ENCODE results near the gene OMA1. TPM values are rescaled to one million over a fixed set of nuclear protein-coding genes. Genes with fewer than 3 reads are reported as not detected.
"Not testable (repeated sequence)": the region's sequence is repeated elsewhere in the genome, so short reads cannot be mapped to it uniquely, and the experiment has no call there.

OMA1 gene
- total and polyA plus RNA-seq, 2 donors (not counting 1 experiment from before 2014, with no cell fraction given): 14.6 to 47.1 TPM

DNA sequence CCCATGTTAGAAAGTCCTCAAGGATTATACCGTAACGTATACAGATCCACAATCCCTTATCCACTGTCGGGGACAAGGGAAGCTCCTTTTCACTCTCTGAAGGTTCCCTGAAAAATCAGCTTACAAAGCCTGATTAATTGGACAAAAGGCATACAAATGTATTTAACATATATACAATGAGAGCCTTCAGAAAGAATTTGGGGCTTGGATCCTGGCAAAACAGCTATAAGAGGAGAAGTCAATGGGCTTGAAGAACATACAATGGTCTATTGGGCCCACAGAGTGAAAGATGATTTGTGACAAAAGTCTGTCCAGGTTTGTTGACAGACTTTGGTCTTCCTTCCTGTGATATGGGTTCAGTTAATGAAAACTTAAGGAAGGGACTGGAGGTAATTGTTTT, 19.8 kb upstream of the OMA1 start:
- H3K4me1 ChIP-seq (ENCODE audit: control insufficient read depth, extremely low read depth, insufficient read depth, low read length): no peaks in the 10 kb centered on the region
- no peak for DNase-seq (ENCODE audit: low read depth in 2 of 2)
- no peaks in the 10 kb centered on the region for H3K9me3 ChIP-seq (ENCODE audit: control insufficient read depth, insufficient read depth, low read depth, low read length)
- no peaks in the 10 kb centered on the region for H3K79me2 ChIP-seq (ENCODE audit: control insufficient read depth, insufficient read depth, low read length)
- H4K20me1 ChIP-seq (ENCODE audit: control insufficient read depth, extremely low read depth, insufficient read depth, low read length): no peaks in the 10 kb centered on the region
- H3K27ac ChIP-seq (ENCODE audit: insufficient read depth, low read length): no peak overlapping the region
- H2AFZ ChIP-seq (ENCODE audit: low read length): no peak overlapping the region
- no peak overlapping the region for H3K4me3 ChIP-seq (replicated peaks in 1 of 4; ENCODE audit: control extremely low read depth in 1 of 4, insufficient read depth in 1 of 4, low read depth in 3 of 4, low read length in 4 of 4)
- H3K27me3 ChIP-seq (ENCODE audit: control insufficient read depth, insufficient read depth, low read length): no peaks in the 10 kb centered on the region
- H3K9ac ChIP-seq (ENCODE audit: insufficient read depth, low read length): no peak overlapping the region
- H3K36me3 ChIP-seq (ENCODE audit: control insufficient read depth, insufficient read depth, low read length): no peaks in the 10 kb centered on the region
- TF ChIP-seq EZH2 (IDR thresholded peaks at IDR 0.05; ENCODE audit: low read length, missing control alignments) (no peak), CTCF (conservative IDR thresholded peaks at IDR 0.05 in 1 of 2, IDR thresholded peaks at IDR 0.05 in 1 of 2; ENCODE audit: low read depth in 1 of 2, low read length in 2 of 2) (no peak)
- no peak overlapping the region for H3K4me2 ChIP-seq (ENCODE audit: extremely low read depth, insufficient read depth, low read length)

GRCh38 chr1:58563715-58564114, 17.2 kb upstream of the OMA1 start:
- H3K36me3 ChIP-seq (ENCODE audit: control insufficient read depth, insufficient read depth, low read length): not testable (repeated sequence)

GRCh38 chr1:58561633-58562032, 15.1 kb upstream of the OMA1 start:
- Histone ChIP-seq H2AFZ (ENCODE audit: low read length) (no peak overlapping the region), H3K79me2 (ENCODE audit: control insufficient read depth, insufficient read depth, low read length) (no peaks in the 10 kb centered on the region), H3K4me2 (ENCODE audit: extremely low read depth, insufficient read depth, low read length) (no peak overlapping the region), H3K4me1 (ENCODE audit: control insufficient read depth, extremely low read depth, insufficient read depth, low read length) (no peaks in the 10 kb centered on the region), H3K27ac (ENCODE audit: insufficient read depth, low read length) (no peak overlapping the region), H4K20me1 (ENCODE audit: control insufficient read depth, extremely low read depth, insufficient read depth, low read length) (no peaks in the 10 kb centered on the region), H3K9me3 (ENCODE audit: control insufficient read depth, insufficient read depth, low read depth, low read length) (no peaks in the 10 kb centered on the region), H3K36me3 (ENCODE audit: control insufficient read depth, insufficient read depth, low read length) (no peaks in the 10 kb centered on the region), H3K27me3 (ENCODE audit: control insufficient read depth, insufficient read depth, low read length) (peaks cover 2% of the 10 kb centered on the region), H3K4me3 (replicated peaks in 1 of 4; ENCODE audit: control extremely low read depth in 1 of 4, insufficient read depth in 1 of 4, low read depth in 3 of 4, low read length in 4 of 4) (no peak overlapping the region), H3K9ac (ENCODE audit: insufficient read depth, low read length) (no peak overlapping the region)
- TF ChIP-seq CTCF (conservative IDR thresholded peaks at IDR 0.05 in 1 of 2, IDR thresholded peaks at IDR 0.05 in 1 of 2; ENCODE audit: low read depth in 1 of 2, low read length in 2 of 2) (no peak), EZH2 (IDR thresholded peaks at IDR 0.05; ENCODE audit: low read length, missing control alignments) (no peak)
- no peak for DNase-seq (ENCODE audit: low read depth in 2 of 2)

More at GRCh38 chr1:58563715-58564114, 17.2 kb upstream of the OMA1 start:
- H3K4me1 ChIP-seq (ENCODE audit: control insufficient read depth, extremely low read depth, insufficient read depth, low read length); H3K27me3 ChIP-seq (ENCODE audit: control insufficient read depth, insufficient read depth, low read length); H4K20me1 ChIP-seq (ENCODE audit: control insufficient read depth, extremely low read depth, insufficient read depth, low read length); H3K9me3 ChIP-seq (ENCODE audit: control insufficient read depth, insufficient read depth, low read depth, low read length); H2AFZ ChIP-seq (ENCODE audit: low read length); H3K4me2 ChIP-seq (ENCODE audit: extremely low read depth, insufficient read depth, low read length); H3K27ac ChIP-seq (ENCODE audit: insufficient read depth, low read length); H3K9ac ChIP-seq (ENCODE audit: insufficient read depth, low read length); H3K4me3 ChIP-seq (replicated peaks in 1 of 4; ENCODE audit: control extremely low read depth in 1 of 4, insufficient read depth in 1 of 4, low read depth in 3 of 4, low read length in 4 of 4); DNase-seq (ENCODE audit: low read depth in 2 of 2); H3K79me2 ChIP-seq (ENCODE audit: control insufficient read depth, insufficient read depth, low read length): not testable (repeated sequence)
